ENCODE data around the gene TIGD6. TPM values are rescaled to one million over a fixed set of nuclear protein-coding genes. Genes with fewer than 3 reads are reported as not detected.

The TIGD6 gene
- total and polyA plus RNA-seq, 2 experiments from 2014 or later = 3.5 to 11.4 TPM

GRCh38 chr5:149957855-149958254 is 42.6 kb downstream of the TIGD6 start:
- Histone ChIP-seq H3K4me1 (ENCODE audit: low read depth) (no peaks in the 10 kb centered on the region), H3K36me3 (no peaks in the 10 kb centered on the region), H3K27me3 (no peaks in the 10 kb centered on the region), H3K4me3 (no peak overlapping the region), H3K27ac (no peak overlapping the region), H3K9me3 (ENCODE audit: low read depth) (no peaks in the 10 kb centered on the region)
- no peak for DNase-seq (ENCODE audit: low read depth in 1 of 2, low spot score in 1 of 2)
- TF ChIP-seq, protein P1, sequence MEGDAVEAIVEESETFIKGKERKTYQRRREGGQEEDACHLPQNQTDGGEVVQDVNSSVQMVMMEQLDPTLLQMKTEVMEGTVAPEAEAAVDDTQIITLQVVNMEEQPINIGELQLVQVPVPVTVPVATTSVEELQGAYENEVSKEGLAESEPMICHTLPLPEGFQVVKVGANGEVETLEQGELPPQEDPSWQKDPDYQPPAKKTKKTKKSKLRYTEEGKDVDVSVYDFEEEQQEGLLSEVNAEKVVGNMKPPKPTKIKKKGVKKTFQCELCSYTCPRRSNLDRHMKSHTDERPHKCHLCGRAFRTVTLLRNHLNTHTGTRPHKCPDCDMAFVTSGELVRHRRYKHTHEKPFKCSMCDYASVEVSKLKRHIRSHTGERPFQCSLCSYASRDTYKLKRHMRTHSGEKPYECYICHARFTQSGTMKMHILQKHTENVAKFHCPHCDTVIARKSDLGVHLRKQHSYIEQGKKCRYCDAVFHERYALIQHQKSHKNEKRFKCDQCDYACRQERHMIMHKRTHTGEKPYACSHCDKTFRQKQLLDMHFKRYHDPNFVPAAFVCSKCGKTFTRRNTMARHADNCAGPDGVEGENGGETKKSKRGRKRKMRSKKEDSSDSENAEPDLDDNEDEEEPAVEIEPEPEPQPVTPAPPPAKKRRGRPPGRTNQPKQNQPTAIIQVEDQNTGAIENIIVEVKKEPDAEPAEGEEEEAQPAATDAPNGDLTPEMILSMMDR (IDR thresholded peaks at IDR 0.05; ENCODE audit: low read depth, low read length) = no peak

DNA sequence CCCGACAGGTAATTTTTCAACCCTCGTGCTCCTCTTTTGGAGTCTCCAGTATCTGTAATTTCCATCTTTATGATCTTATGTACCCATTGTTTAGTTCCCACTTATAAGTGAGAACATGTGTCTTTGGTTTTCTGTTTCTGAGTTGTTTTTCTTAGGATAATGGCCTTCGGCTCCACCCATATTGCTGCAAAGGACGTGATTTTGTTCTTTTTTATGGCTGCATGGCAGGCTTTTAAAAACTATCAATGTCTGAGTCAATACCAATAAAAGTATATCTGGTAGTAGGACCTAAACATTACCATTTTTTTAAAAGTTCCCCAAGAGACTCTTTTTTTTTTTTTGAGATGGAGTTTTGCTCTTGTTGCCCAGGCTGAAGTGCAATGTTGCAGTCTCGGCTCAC is 43.8 kb downstream of the TIGD6 start:
- H3K27me3 ChIP-seq = no peaks in the 10 kb centered on the region
- no peak overlapping the region for H3K27ac ChIP-seq
- no peaks in the 10 kb centered on the region for H3K9me3 ChIP-seq (ENCODE audit: low read depth)
- H3K36me3 ChIP-seq = no peaks in the 10 kb centered on the region
- DNase-seq (ENCODE audit: low read depth in 1 of 2, low spot score in 1 of 2) = no peak
- TF ChIP-seq, protein P1 (IDR thresholded peaks at IDR 0.05; ENCODE audit: low read depth, low read length) = no peak
- no peaks in the 10 kb centered on the region for H3K4me1 ChIP-seq (ENCODE audit: low read depth)
- no peak overlapping the region for H3K4me3 ChIP-seq

GRCh38 chr5:149954798-149955197 is 45.7 kb downstream of the TIGD6 start:
- no peak overlapping the region for H3K4me3 ChIP-seq
- TF ChIP-seq, protein P1 (IDR thresholded peaks at IDR 0.05; ENCODE audit: low read depth, low read length) = no peak
- no peaks in the 10 kb centered on the region for H3K36me3 ChIP-seq
- H3K4me1 ChIP-seq (ENCODE audit: low read depth) = no peaks in the 10 kb centered on the region
- H3K27me3 ChIP-seq = no peaks in the 10 kb centered on the region
- no peak for DNase-seq (ENCODE audit: low read depth in 1 of 2, low spot score in 1 of 2)
- no peak overlapping the region for H3K27ac ChIP-seq
- no peaks in the 10 kb centered on the region for H3K9me3 ChIP-seq (ENCODE audit: low read depth)

DNA sequence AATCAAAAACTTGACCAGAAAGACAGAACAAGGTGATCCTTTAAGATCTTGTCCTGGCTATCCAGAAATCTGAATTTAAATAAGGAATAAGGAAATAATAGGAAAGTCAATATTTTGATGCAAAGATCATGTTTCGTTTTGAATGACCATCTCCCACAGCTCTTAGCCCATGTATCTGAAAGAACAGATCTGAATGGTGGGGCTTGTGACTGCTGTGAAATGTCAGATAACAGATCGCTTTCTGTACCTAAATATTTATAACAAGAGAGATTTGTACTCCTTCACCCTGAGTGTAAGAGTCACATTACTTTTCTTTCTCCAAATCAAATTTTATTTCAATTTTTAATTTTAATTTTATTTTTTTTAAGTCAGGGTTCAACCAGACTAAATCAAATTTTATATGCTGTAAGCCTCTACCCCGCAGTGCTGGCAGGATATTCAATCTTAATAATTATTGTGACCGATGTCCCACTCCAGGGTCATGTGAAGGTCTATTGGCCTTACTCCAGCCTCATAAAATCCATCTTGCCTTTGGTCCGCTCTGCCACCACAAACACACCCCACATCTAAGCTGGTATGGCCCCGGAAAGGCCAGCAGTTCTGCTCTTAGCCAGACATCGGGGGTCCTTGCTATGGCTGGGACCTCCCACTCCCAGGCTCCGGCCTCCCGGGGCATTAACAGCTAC is 46.9 kb downstream of the TIGD6 start:
- TF ChIP-seq, protein P1 (IDR thresholded peaks at IDR 0.05; ENCODE audit: low read depth, low read length) = no peak
- no peaks in the 10 kb centered on the region for H3K4me1 ChIP-seq (ENCODE audit: low read depth)

GRCh38 chr5:149951138-149951749 is 49.2 kb downstream of the TIGD6 start:
- TF ChIP-seq, protein P1 (IDR thresholded peaks at IDR 0.05; ENCODE audit: low read depth, low read length) = no peak
- Histone ChIP-seq H3K4me1 (ENCODE audit: low read depth) (no peaks in the 10 kb centered on the region), H3K27me3 (no peaks in the 10 kb centered on the region), H3K9me3 (ENCODE audit: low read depth) (no peaks in the 10 kb centered on the region), H3K36me3 (no peaks in the 10 kb centered on the region), H3K4me3 (no peak overlapping the region), H3K27ac (no peak overlapping the region)
- no peak for DNase-seq (ENCODE audit: low read depth in 1 of 2, low spot score in 1 of 2)

More for the DNA sequence above, 46.9 kb downstream of the TIGD6 start:
- Histone ChIP-seq H3K27me3 (no peaks in the 10 kb centered on the region), H3K36me3 (no peaks in the 10 kb centered on the region), H3K27ac (no peak overlapping the region), H3K9me3 (ENCODE audit: low read depth) (no peaks in the 10 kb centered on the region), H3K4me3 (no peak overlapping the region)
- no peak for DNase-seq (ENCODE audit: low read depth in 1 of 2, low spot score in 1 of 2)

Data from cardiac muscle cell (in vitro differentiated cells and primary cell).